HG03064 (cell line): ENCODE results near the gene GNG12.
"Not testable (repeated sequence)": the region's sequence is repeated elsewhere in the genome, so short reads cannot be mapped to it uniquely, and the experiment has no call there.

Source experiments
- ATAC-seq: cut with Tn5 transposase; IDR thresholded peaks from one replicate; pipeline ENCODE4 v1.9.1; 2021; ENCODE audit warnings: low read depth; ENCODE audit not compliant: unreplicated experiment

GNG12 gene

GRCh38 chr1:67666636-67667035 lies 166.6 kb downstream of the GNG12 start:
- no peak for ATAC-seq

GRCh38 chr1:67665307-67665706 lies 168.0 kb downstream of the GNG12 start:
- not testable (repeated sequence) for ATAC-seq

GRCh38 chr1:67664048-67664447 lies 169.2 kb downstream of the GNG12 start:
- ATAC-seq: no peak

- ATAC-seq: no peak
These were observed 170.4 kb downstream of the GNG12 start for GRCh38 chr1:67662884-67663283.

GRCh38 chr1:67659229-67659628 lies 174.0 kb downstream of the GNG12 start:
- ATAC-seq: no peak

- ATAC-seq: not testable (repeated sequence)
These were observed 176.1 kb downstream of the GNG12 start for GRCh38 chr1:67657152-67657551.

- ATAC-seq: no peak
These were observed 177.7 kb downstream of the GNG12 start for GRCh38 chr1:67655581-67655980.

- no peak for ATAC-seq
These were observed 180.0 kb downstream of the GNG12 start for GRCh38 chr1:67653304-67653703.

- no peak for ATAC-seq
These were observed 180.5 kb downstream of the GNG12 start for GRCh38 chr1:67652800-67653199.
